ENCODE measurements around the gene TUBG2.

The TUBG2 gene

GRCh38 chr17:42675348-42675964 lies 16.4 kb downstream of the TUBG2 start:
- H3K27ac ChIP-seq (ENCODE audit: low read length) = no peak overlapping the region
- TF ChIP-seq CTCF (IDR thresholded peaks at IDR 0.05; ENCODE audit: borderline replicate concordance, extremely low read depth, low read length, poor library complexity, severe bottlenecking) (no peak), EZH2 (IDR thresholded peaks at IDR 0.05; ENCODE audit: borderline replicate concordance, low read depth, low read length, severe bottlenecking) (no peak)
- peaks cover 52% of the 10 kb centered on the region for H3K4me1 ChIP-seq (ENCODE audit: insufficient read depth, low read length)
- peaks cover 6% of the 10 kb centered on the region; the same call in 1 of the 2 replicates for H3K36me3 ChIP-seq (ENCODE audit: insufficient read depth, low read length)
- peaks cover 11% of the 10 kb centered on the region for H4K20me1 ChIP-seq (ENCODE audit: insufficient read depth, low read length)
- peaks cover 12% of the 10 kb centered on the region for H3K27me3 ChIP-seq (ENCODE audit: insufficient read depth, low read length, poor library complexity)
- ATAC-seq (ENCODE audit: insufficient read depth, low read depth) (no peak), DNase-seq (no peak)
- H3K9ac ChIP-seq (ENCODE audit: low read depth, low read length) = peak overlapping the region; percentile 55
- no peaks in the 10 kb centered on the region for H3K9me3 ChIP-seq (ENCODE audit: insufficient read depth, low read length, severe bottlenecking)
- no peak overlapping the region for H2AFZ ChIP-seq (ENCODE audit: low read depth, low read length)
- no peaks in the 10 kb centered on the region for H3K79me2 ChIP-seq (ENCODE audit: insufficient read depth, low read length)
- H3K4me2 ChIP-seq (ENCODE audit: insufficient read depth, low read length) = peak overlapping the region; percentile 97
- peak overlapping the region; percentile 30 to 64; a peak in 3 of 4 replicates for H3K4me3 ChIP-seq (ENCODE audit: low read depth in 1 of 2, low read length in 2 of 2)

GRCh38 chr17:42675965-42676423 lies 16.9 kb downstream of the TUBG2 start:
- peaks cover 12% of the 10 kb centered on the region for H3K27me3 ChIP-seq (ENCODE audit: insufficient read depth, low read length, poor library complexity)
- H3K9me3 ChIP-seq (ENCODE audit: insufficient read depth, low read length, severe bottlenecking) = no peaks in the 10 kb centered on the region
- H3K27ac ChIP-seq (ENCODE audit: low read length) = peak overlapping the region; percentile 19; the same call in 1 of the 2 replicates
- peak overlapping the region; percentile 61 for H2AFZ ChIP-seq (ENCODE audit: low read depth, low read length)
- DNase-seq = peak; percentile 28
- no peaks in the 10 kb centered on the region for H3K79me2 ChIP-seq (ENCODE audit: insufficient read depth, low read length)
- 0 out of 2 replicates have a peak, but pooled peaks cover 3% of the 10 kb centered on the region for H3K36me3 ChIP-seq (ENCODE audit: insufficient read depth, low read length)
- H3K4me2 ChIP-seq (ENCODE audit: insufficient read depth, low read length) = peak overlapping the region; percentile 97
- H3K4me3 ChIP-seq (ENCODE audit: low read depth in 1 of 2, low read length in 2 of 2) = peak overlapping the region; percentile 30 to 64; a peak in 3 of 4 replicates
- no peak for ATAC-seq (ENCODE audit: insufficient read depth, low read depth)
- H4K20me1 ChIP-seq (ENCODE audit: insufficient read depth, low read length) = peaks cover 11% of the 10 kb centered on the region
- peaks cover 55% of the 10 kb centered on the region for H3K4me1 ChIP-seq (ENCODE audit: insufficient read depth, low read length)
- TF ChIP-seq CTCF (IDR thresholded peaks at IDR 0.05; ENCODE audit: borderline replicate concordance, extremely low read depth, low read length, poor library complexity, severe bottlenecking) (no peak), EZH2 (IDR thresholded peaks at IDR 0.05; ENCODE audit: borderline replicate concordance, low read depth, low read length, severe bottlenecking) (peak; percentile 88)
- H3K9ac ChIP-seq (ENCODE audit: low read depth, low read length) = peak overlapping the region; percentile 55

GRCh38 chr17:42676424-42677011 lies 17.4 kb downstream of the TUBG2 start, which contains the start of gene PLEKHH3:
Gene PLEKHH3, minus strand, starts transcription at chr17:42676994. Its CDS starts 431 bp downstream, at chr17:42676563.
- Histone ChIP-seq H3K9me3 (ENCODE audit: insufficient read depth, low read length, severe bottlenecking) (no peaks in the 10 kb centered on the region), H3K27me3 (ENCODE audit: insufficient read depth, low read length, poor library complexity) (peaks cover 12% of the 10 kb centered on the region), H3K36me3 (ENCODE audit: insufficient read depth, low read length) (no peaks in the 10 kb centered on the region), H3K79me2 (ENCODE audit: insufficient read depth, low read length) (no peaks in the 10 kb centered on the region), H3K4me3 (ENCODE audit: low read depth in 1 of 2, low read length in 2 of 2) (peak within 1 kb of the TSS; percentile 43 to 64; a peak in 3 of 4 replicates), H3K4me2 (ENCODE audit: insufficient read depth, low read length) (peak within 1 kb of the TSS; percentile 97), H3K4me1 (ENCODE audit: insufficient read depth, low read length) (peaks cover 60% of the 10 kb centered on the region), H4K20me1 (ENCODE audit: insufficient read depth, low read length) (peaks cover 11% of the 10 kb centered on the region), H2AFZ (ENCODE audit: low read depth, low read length) (peak within 1 kb of the TSS; percentile 70), H3K27ac (ENCODE audit: low read length) (peak within 1 kb of the TSS; percentile 96), H3K9ac (ENCODE audit: low read depth, low read length) (peak within 1 kb of the TSS; percentile 67)
- peak; percentile 46 for DNase-seq
- no peak for ATAC-seq (ENCODE audit: insufficient read depth, low read depth)
- TF ChIP-seq CTCF (IDR thresholded peaks at IDR 0.05; ENCODE audit: borderline replicate concordance, extremely low read depth, low read length, poor library complexity, severe bottlenecking) (no peak), EZH2 (IDR thresholded peaks at IDR 0.05; ENCODE audit: borderline replicate concordance, low read depth, low read length, severe bottlenecking) (no peak)

All from DND-41 (cell line).